D721Med (cell line): ENCODE data around the gene ST3GAL3.

Source experiments
- DNase-seq: peaks from one replicate; pipeline ENCODE4 v3.0.0; 2011; ENCODE audit warnings: low spot score; ENCODE audit not compliant: insufficient read length
- FAIRE-seq: peaks from 2 replicates; lab custom pipeline; 2011; peaks lifted over from hg19 to GRCh38; lab: Jason Lieb, UNC
- TF ChIP-seq, protein P1 (sequence below): IDR thresholded peaks from 2 replicates; pipeline ENCODE4 v1.5.1; 2012; ENCODE audit warnings: mild to moderate bottlenecking, control low read depth; ENCODE audit not compliant: insufficient read depth; ENCODE audit errors: missing control alignments

The ST3GAL3 gene

DNA sequence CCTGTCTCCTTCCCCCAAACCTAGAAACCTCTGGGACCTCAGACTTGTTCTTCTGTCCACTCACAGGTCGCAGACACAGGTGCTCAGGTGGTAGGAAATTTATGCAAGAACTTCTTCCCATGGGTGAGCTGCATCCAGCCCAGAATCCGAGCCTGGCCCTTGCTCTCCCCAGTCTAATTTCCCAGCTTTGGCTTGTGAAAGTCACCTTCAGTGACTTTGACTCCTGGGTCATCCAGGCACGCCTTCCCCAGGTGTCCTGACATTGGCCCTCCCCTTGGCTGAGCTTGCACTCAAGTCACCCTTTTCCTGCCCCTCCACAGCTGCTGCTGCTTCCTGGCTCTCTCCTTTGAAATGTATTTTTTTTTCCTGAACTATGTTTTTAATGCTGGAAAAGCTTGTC is 246.0 kb downstream of the ST3GAL3 start:
- TF ChIP-seq, protein P1, sequence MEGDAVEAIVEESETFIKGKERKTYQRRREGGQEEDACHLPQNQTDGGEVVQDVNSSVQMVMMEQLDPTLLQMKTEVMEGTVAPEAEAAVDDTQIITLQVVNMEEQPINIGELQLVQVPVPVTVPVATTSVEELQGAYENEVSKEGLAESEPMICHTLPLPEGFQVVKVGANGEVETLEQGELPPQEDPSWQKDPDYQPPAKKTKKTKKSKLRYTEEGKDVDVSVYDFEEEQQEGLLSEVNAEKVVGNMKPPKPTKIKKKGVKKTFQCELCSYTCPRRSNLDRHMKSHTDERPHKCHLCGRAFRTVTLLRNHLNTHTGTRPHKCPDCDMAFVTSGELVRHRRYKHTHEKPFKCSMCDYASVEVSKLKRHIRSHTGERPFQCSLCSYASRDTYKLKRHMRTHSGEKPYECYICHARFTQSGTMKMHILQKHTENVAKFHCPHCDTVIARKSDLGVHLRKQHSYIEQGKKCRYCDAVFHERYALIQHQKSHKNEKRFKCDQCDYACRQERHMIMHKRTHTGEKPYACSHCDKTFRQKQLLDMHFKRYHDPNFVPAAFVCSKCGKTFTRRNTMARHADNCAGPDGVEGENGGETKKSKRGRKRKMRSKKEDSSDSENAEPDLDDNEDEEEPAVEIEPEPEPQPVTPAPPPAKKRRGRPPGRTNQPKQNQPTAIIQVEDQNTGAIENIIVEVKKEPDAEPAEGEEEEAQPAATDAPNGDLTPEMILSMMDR, result no peak
- no peak for FAIRE-seq
- DNase-seq, result no peak

DNA sequence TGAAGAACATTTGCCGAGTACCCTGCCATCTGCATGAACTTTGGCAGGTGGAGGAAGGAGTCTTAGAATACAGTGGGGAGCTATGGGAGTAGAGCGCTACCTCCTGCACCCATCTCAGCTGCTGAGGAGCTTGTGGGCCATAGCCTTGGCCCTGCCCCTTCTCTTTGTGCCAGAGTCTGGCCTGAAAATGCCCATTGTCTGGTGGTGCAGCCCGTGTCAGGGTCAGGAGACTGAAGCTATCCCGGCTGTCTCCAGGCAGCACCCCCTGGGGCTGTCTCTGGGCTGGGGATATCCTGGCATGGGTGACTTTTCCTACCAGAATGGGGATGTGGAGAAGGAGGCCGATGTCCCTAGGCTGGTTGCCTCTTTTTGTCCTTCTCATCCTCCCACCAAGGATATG is 246.7 kb downstream of the ST3GAL3 start:
- no peak for DNase-seq
- no peak for FAIRE-seq
- TF ChIP-seq, protein P1, result no peak

DNA sequence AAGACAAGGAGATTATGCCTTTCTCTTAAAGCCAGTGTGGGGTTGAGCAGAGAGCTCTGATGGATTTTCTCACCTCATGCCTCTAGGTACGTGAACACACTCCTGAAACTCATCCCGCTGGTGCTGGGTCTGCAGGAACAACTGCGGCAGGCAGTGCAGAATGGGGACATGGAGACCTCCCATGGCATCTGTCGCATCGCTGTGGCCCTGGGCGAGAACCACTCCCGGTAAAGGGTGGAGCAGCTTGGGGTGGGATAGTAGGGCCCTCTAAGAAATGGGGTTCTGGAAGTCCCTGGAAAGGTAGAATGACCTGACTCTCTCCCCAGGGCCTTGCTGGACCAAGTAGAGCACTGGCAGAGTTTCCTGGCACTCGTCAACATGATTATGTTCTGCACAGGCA is 248.9 kb downstream of the ST3GAL3 start:
- no peak for DNase-seq
- FAIRE-seq, result no peak
- TF ChIP-seq, protein P1, result no peak

DNA sequence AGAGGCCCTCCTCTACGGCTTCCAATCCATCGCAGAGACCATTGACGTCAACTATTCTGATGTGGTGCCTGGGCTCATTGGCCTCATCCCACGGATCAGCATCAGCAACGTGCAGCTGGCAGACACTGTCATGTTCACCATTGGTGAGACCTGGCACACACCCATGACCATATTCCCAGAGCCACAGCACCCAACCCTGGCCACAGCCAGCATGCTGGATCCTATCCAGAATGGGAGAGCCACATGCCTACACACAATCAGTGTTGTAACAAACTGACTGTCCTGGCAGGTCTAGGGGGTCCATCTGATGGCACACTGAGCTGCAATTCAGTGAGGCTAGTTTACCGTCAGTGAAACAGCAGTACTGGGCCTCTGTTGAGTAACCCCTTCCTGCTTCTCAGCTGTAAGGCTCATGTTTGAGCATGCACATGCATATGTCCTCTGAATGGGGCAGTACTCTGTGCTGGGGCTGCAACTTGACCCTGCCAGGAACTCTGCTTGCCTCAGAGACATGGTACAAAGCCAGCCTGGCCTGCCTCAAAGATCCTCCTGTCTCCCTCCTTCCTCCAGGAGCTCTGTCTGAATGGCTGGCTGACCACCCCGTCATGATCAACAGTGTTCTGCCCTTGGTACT is 250.2 kb downstream of the ST3GAL3 start:
- DNase-seq (no peak), FAIRE-seq (no peak)
- TF ChIP-seq, protein P1, result no peak

DNA sequence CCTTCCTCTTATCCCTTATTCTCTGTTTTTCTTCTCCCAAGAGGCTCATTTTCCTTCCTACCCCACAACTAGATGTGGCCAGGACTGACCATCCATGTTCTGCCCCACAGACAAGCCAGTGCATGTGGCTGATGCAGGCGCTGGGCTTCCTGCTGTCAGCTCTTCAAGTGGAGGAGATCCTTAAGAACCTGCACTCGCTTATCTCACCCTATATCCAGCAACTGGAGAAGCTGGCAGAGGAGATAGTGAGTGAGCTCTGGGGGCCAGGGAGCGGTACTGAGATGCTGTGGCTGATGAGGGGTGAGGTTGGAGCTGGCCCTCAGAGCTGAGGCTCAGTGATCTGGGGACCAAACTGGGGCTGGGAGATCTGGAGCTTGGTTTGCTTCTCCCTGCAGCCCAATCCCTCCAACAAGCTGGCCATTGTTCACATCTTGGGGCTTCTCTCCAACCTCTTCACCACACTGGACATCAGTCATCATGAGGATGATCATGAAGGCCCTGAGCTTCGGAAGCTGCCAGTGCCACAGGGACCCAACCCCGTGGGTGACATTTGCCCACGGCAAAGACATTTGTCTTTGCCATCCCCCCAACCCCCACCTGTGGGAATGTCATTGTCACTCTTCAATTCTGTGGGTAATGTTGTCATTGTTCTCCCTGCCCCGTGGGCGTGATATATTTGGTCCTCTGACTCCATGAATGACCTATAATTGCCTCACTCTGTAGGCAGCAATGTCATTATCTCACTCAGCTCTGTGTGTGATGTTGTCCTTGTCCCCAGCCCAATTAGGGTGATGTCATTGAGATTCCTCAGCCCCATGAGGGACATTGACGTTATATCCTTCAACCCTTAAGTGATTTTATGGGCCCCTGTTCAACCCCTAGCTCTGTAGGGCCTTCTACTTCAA is 251.3 kb downstream of the ST3GAL3 start:
- FAIRE-seq, result no peak
- TF ChIP-seq, protein P1, result no peak

DNA sequence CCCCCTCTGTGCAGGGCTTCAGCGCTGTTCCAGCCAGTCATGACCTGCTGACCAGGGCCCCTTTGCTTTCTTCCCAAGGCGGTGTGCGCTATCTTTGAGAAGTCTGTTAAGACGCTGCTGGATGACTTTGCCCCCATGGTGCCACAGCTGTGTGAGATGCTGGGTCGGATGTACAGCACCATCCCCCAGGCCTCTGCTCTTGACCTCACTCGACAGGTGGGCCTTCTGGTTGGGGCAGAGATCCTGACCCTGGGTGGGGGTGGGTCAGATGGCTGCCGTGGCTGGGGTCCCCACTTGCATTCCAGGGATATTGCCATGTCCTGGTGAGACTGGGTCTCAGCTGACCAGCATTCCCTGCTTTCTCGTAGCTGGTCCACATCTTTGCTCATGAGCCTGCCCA is 253.5 kb downstream of the ST3GAL3 start:
- FAIRE-seq (no peak), DNase-seq (no peak)
- TF ChIP-seq, protein P1, result no peak

More for the DNA sequence above, 251.3 kb downstream of the ST3GAL3 start:
- DNase-seq, result no peak

DNA sequence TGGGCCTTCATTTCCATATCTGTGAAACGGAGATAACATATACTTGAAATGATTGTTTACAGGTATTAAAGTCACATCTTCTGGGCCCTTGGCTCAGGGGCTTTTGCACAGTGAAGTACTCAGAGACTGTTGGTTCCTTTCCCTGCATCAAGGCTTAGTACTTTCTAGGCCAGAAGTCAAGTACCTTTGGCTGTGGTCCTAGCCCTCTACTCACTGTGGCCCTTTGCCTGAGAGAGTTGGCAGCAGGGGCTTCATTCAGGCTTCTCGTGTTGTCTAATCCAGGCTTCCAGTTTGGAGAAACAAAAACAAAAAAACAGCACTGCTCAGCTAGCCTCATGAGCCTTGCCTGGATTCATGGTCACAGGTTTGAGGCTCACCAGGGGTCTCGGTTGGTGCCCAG is 254.4 kb downstream of the ST3GAL3 start:
- FAIRE-seq, result no peak
- TF ChIP-seq, protein P1, result no peak
- DNase-seq, result no peak
